Rectal smooth muscle tissue (tissue), 1 donor: ENCODE data around the gene GNPDA2.

Experiments used
- H3K27ac ChIP-seq: one replicate; pipeline ENCODE4 v1.7.0; 2013; ENCODE audit warnings: low read depth, low read length, inconsistent platforms
- H3K27me3 ChIP-seq: one replicate; pipeline ENCODE4 v1.7.0; 2013; ENCODE audit warnings: low read length; ENCODE audit not compliant: control insufficient read depth, insufficient read depth
- H3K36me3 ChIP-seq: one replicate; pipeline ENCODE4 v1.7.0; 2013; ENCODE audit warnings: low read length; ENCODE audit not compliant: control insufficient read depth, insufficient read depth
- H3K4me1 ChIP-seq: one replicate; pipeline ENCODE4 v1.7.0; 2013; ENCODE audit warnings: low read length; ENCODE audit not compliant: control insufficient read depth, insufficient read depth
- H3K4me3 ChIP-seq: one replicate; pipeline ENCODE4 v1.7.0; 2013; ENCODE audit warnings: low read length
- H3K9ac ChIP-seq: one replicate; pipeline ENCODE4 v1.7.0; 2013; ENCODE audit warnings: low read length

The GNPDA2 gene

GRCh38 chr4:44675366-44675765 lies 51.0 kb downstream of the GNPDA2 start:
- H3K9ac ChIP-seq: no peak overlapping the region
- peaks cover 5% of the 10 kb centered on the region for H3K4me1 ChIP-seq
- no peaks in the 10 kb centered on the region for H3K27me3 ChIP-seq
- H3K36me3 ChIP-seq: no peaks in the 10 kb centered on the region
- no peak overlapping the region for H3K27ac ChIP-seq
- no peak overlapping the region for H3K4me3 ChIP-seq

- Histone ChIP-seq H3K9ac (no peak overlapping the region), H3K27me3 (no peaks in the 10 kb centered on the region), H3K4me1 (peaks cover 5% of the 10 kb centered on the region), H3K27ac (no peak overlapping the region), H3K4me3 (no peak overlapping the region), H3K36me3 (no peaks in the 10 kb centered on the region)
Measured at GRCh38 chr4:44674471-44674870, 51.9 kb downstream of the GNPDA2 start.

- no peak overlapping the region for H3K27ac ChIP-seq
- no peaks in the 10 kb centered on the region for H3K36me3 ChIP-seq
- H3K4me3 ChIP-seq: no peak overlapping the region
Measured at GRCh38 chr4:44671636-44672035, 54.7 kb downstream of the GNPDA2 start.

GRCh38 chr4:44670506-44671199 lies 55.7 kb downstream of the GNPDA2 start:
- no peak overlapping the region for H3K9ac ChIP-seq
- H3K27ac ChIP-seq: no peak overlapping the region
- no peak overlapping the region for H3K4me3 ChIP-seq
- H3K4me1 ChIP-seq: no peaks in the 10 kb centered on the region
- H3K36me3 ChIP-seq: no peaks in the 10 kb centered on the region
- H3K27me3 ChIP-seq: no peaks in the 10 kb centered on the region

More at GRCh38 chr4:44671636-44672035, 54.7 kb downstream of the GNPDA2 start:
- Histone ChIP-seq H3K4me1 (no peaks in the 10 kb centered on the region), H3K9ac (no peak overlapping the region), H3K27me3 (no peaks in the 10 kb centered on the region)

GRCh38 chr4:44668526-44668925 lies 57.8 kb downstream of the GNPDA2 start:
- H3K27me3 ChIP-seq: no peaks in the 10 kb centered on the region
- no peak overlapping the region for H3K9ac ChIP-seq
- no peaks in the 10 kb centered on the region for H3K4me1 ChIP-seq
- no peak overlapping the region for H3K27ac ChIP-seq
- H3K36me3 ChIP-seq: no peaks in the 10 kb centered on the region
- H3K4me3 ChIP-seq: no peak overlapping the region

GRCh38 chr4:44663539-44664263 lies 62.7 kb downstream of the GNPDA2 start:
- Histone ChIP-seq H3K27ac (no peak overlapping the region), H3K27me3 (no peaks in the 10 kb centered on the region), H3K9ac (no peak overlapping the region), H3K4me1 (no peaks in the 10 kb centered on the region), H3K4me3 (no peak overlapping the region), H3K36me3 (no peaks in the 10 kb centered on the region)

GRCh38 chr4:44662623-44663005 lies 63.7 kb downstream of the GNPDA2 start:
- no peak overlapping the region for H3K27ac ChIP-seq
- no peak overlapping the region for H3K4me3 ChIP-seq
- H3K9ac ChIP-seq: no peak overlapping the region
- H3K27me3 ChIP-seq: no peaks in the 10 kb centered on the region
- no peaks in the 10 kb centered on the region for H3K36me3 ChIP-seq
- H3K4me1 ChIP-seq: no peaks in the 10 kb centered on the region

GRCh38 chr4:44661940-44662622 lies 64.3 kb downstream of the GNPDA2 start:
- Histone ChIP-seq H3K4me1 (no peaks in the 10 kb centered on the region), H3K27ac (no peak overlapping the region), H3K9ac (no peak overlapping the region), H3K27me3 (no peaks in the 10 kb centered on the region), H3K36me3 (no peaks in the 10 kb centered on the region), H3K4me3 (no peak overlapping the region)

GRCh38 chr4:44660396-44660795 lies 66.0 kb downstream of the GNPDA2 start:
- H3K27ac ChIP-seq: no peak overlapping the region
- no peaks in the 10 kb centered on the region for H3K27me3 ChIP-seq
- no peak overlapping the region for H3K4me3 ChIP-seq
- H3K9ac ChIP-seq: no peak overlapping the region
- no peaks in the 10 kb centered on the region for H3K4me1 ChIP-seq
- H3K36me3 ChIP-seq: no peaks in the 10 kb centered on the region

GRCh38 chr4:44652002-44652401 lies 74.4 kb downstream of the GNPDA2 start:
- no peak overlapping the region for H3K4me3 ChIP-seq
- H3K9ac ChIP-seq: no peak overlapping the region
- H3K27me3 ChIP-seq: no peaks in the 10 kb centered on the region
- no peak overlapping the region for H3K27ac ChIP-seq
- no peaks in the 10 kb centered on the region for H3K36me3 ChIP-seq
- no peaks in the 10 kb centered on the region for H3K4me1 ChIP-seq
